ENCODE results near the gene RGS2. TPM values are rescaled to one million over a fixed set of nuclear protein-coding genes. Genes with fewer than 3 reads are reported as not detected.

Gene RGS2
- polyA plus RNA-seq, 1 of the 3 experiments (the other 2 are of a cell fraction): 47.1 TPM

DNA sequence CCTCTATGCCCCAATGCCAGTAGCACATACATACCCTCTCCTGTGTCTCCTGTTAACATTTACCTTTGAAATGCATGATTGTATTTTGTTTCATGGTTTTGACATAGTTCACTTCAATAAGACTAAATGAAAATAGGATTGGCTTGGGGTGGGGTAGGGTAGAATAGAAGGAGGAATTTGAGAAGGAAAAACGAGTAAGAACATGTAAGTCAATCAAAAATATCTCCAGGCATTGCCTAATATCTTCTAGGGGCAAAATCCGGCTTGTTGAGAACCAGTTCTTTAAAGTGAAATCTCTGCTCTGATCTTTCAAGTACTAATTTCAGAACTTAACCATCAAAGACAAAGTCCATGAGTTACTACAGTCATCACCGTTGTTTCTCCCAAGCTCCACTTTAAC is 31.8 kb upstream of the RGS2 start (continued):
- TF ChIP-seq ZBTB33 (IDR thresholded peaks at IDR 0.05; ENCODE audit: borderline replicate concordance, low read depth) (no peak), FOXJ3 (CRISPR knock-in tag; IDR thresholded peaks at IDR 0.05) (no peak), EZH2phosphoT487 (IDR thresholded peaks at IDR 0.05; ENCODE audit: borderline replicate concordance, low read depth) (no peak), GATA2 (CRISPR knock-in tag; IDR thresholded peaks at IDR 0.05) (no peak), FOXM1 (IDR thresholded peaks at IDR 0.05; ENCODE audit: low read depth) (no peak), POLR2AphosphoS5 (IDR thresholded peaks at IDR 0.05; ENCODE audit: low read depth, low read length) (no peak), JUND (IDR thresholded peaks at IDR 0.05) (no peak), TAF1 (IDR thresholded peaks at IDR 0.05; ENCODE audit: borderline replicate concordance, low read depth, low read length) (no peak), RFX5 (IDR thresholded peaks at IDR 0.05; ENCODE audit: low read length) (no peak)
- TF ChIP-seq, protein P1, sequence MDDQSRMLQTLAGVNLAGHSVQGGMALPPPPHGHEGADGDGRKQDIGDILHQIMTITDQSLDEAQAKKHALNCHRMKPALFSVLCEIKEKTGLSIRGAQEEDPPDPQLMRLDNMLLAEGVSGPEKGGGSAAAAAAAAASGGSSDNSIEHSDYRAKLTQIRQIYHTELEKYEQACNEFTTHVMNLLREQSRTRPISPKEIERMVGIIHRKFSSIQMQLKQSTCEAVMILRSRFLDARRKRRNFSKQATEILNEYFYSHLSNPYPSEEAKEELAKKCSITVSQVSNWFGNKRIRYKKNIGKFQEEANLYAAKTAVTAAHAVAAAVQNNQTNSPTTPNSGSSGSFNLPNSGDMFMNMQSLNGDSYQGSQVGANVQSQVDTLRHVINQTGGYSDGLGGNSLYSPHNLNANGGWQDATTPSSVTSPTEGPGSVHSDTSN (IDR thresholded peaks at IDR 0.05): no peak

GRCh38 chr1:192783791-192784190 is 25.0 kb upstream of the RGS2 start:
- Histone ChIP-seq H3K9me2 (no peaks in the 10 kb centered on the region), H3K79me2 (ENCODE audit: insufficient read depth) (no peaks in the 10 kb centered on the region), H3K4me1 (ENCODE audit: control insufficient read depth in 1 of 2, insufficient read depth in 2 of 2, low read depth in 1 of 2, low read length in 1 of 2) (peaks cover 0 to 5% of the 10 kb centered on the region in 2 experiments; a peak in 2 of 4 replicates), H3K36me3 (replicated peaks in 1 of 2; ENCODE audit: control insufficient read depth in 1 of 2, insufficient read depth in 2 of 2, low read length in 1 of 2) (no peaks in the 10 kb centered on the region), H3F3A (replicated peaks; ENCODE audit: insufficient read depth) (peaks cover 4% of the 10 kb centered on the region), H2AFZ (ENCODE audit: low read depth) (no peak overlapping the region), H3K4me3 (ENCODE audit: low read depth in 2 of 2, low read length in 1 of 2) (no peak overlapping the region), H3K9me3 (no peaks in the 10 kb centered on the region; the same call in 1 of the 2 replicates), H3K4me2 (no peak overlapping the region), H3K27ac (ENCODE audit: low read depth in 2 of 2, low read length in 1 of 2) (no peak overlapping the region), H4K20me1 (ENCODE audit: insufficient read depth) (no peaks in the 10 kb centered on the region), H3K9ac (no peak overlapping the region), H3K27me3 (ENCODE audit: insufficient read depth) (no peaks in the 10 kb centered on the region)
- ChIA-PET CTCF (no interaction called here), POLR2A (no interaction called here)
- 82% methylated on average over 6 of the region's 6 CpGs for WGBS (ENCODE audit: low lambda C conversion rate)
- TF ChIP-seq MXI1 (IDR thresholded peaks at IDR 0.05; ENCODE audit: low read depth, low read length) (no peak), EZH2phosphoT487 (IDR thresholded peaks at IDR 0.05; ENCODE audit: borderline replicate concordance, low read depth) (no peak), SIN3A (IDR thresholded peaks at IDR 0.05; ENCODE audit: borderline replicate concordance, low read depth, low read length) (no peak), IRF3 (IDR thresholded peaks at IDR 0.05; ENCODE audit: low read depth, low read length) (no peak), NFIC (IDR thresholded peaks at IDR 0.05; ENCODE audit: borderline replicate concordance) (no peak), GABPA (IDR thresholded peaks at IDR 0.05; ENCODE audit: low read depth) (no peak), REST (IDR thresholded peaks at IDR 0.05; ENCODE audit: low read depth, low read length) (no peak), RAD21 (IDR thresholded peaks at IDR 0.05; ENCODE audit: low read length) (no peak), RFX5 (IDR thresholded peaks at IDR 0.05; ENCODE audit: low read length) (no peak), JUND (IDR thresholded peaks at IDR 0.05) (no peak), FOXJ3 (CRISPR knock-in tag; IDR thresholded peaks at IDR 0.05) (no peak)
- TF ChIP-seq, protein P2, sequence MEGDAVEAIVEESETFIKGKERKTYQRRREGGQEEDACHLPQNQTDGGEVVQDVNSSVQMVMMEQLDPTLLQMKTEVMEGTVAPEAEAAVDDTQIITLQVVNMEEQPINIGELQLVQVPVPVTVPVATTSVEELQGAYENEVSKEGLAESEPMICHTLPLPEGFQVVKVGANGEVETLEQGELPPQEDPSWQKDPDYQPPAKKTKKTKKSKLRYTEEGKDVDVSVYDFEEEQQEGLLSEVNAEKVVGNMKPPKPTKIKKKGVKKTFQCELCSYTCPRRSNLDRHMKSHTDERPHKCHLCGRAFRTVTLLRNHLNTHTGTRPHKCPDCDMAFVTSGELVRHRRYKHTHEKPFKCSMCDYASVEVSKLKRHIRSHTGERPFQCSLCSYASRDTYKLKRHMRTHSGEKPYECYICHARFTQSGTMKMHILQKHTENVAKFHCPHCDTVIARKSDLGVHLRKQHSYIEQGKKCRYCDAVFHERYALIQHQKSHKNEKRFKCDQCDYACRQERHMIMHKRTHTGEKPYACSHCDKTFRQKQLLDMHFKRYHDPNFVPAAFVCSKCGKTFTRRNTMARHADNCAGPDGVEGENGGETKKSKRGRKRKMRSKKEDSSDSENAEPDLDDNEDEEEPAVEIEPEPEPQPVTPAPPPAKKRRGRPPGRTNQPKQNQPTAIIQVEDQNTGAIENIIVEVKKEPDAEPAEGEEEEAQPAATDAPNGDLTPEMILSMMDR (IDR thresholded peaks at IDR 0.05): no peak
- DNase-seq: no peak
